NK-92 (cell line): Measurements from ENCODE around the gene RC3H2.
"Not testable (repeated sequence)": the region's sequence is repeated elsewhere in the genome, so short reads cannot be mapped to it uniquely, and the experiment has no call there.

Source experiments
- DNase-seq: peaks from one replicate; lab custom pipeline; 2025; ENCODE audit not compliant: unreplicated experiment; lab: John Stamatoyannopoulos, UW

The RC3H2 gene

GRCh38 chr9:122922713-122923112 is 17.6 kb upstream of the RC3H2 start:
- DNase-seq = no peak

- no peak for DNase-seq
Observed at GRCh38 chr9:122918310-122918709, 13.2 kb upstream of the RC3H2 start.

GRCh38 chr9:122912964-122913673 is 8.0 kb upstream of the RC3H2 start, which contains the start of gene ZBTB6:
Gene ZBTB6, minus strand, starts transcription at chr9:122913323. Its CDS starts 1,251 bp downstream, at chr9:122912072.
- DNase-seq = no peak

- DNase-seq = no peak
Observed at GRCh38 chr9:122912671-122912963, 7.5 kb upstream of the RC3H2 start.

- DNase-seq = not testable (repeated sequence)
Observed at GRCh38 chr9:122906122-122906521, 963 bp upstream of the RC3H2 start.

GRCh38 chr9:122904466-122904822 is 715 bp downstream of the RC3H2 start:
- no peak for DNase-seq

- no peak for DNase-seq
Observed at GRCh38 chr9:122900791-122901190, 4.4 kb downstream of the RC3H2 start.

- DNase-seq = no peak
Observed at GRCh38 chr9:122897969-122898368, 7.2 kb downstream of the RC3H2 start.

GRCh38 chr9:122888480-122888879 is 16.7 kb downstream of the RC3H2 start:
- DNase-seq = no peak

- DNase-seq = no peak
Observed at GRCh38 chr9:122883125-122883524, 22.0 kb downstream of the RC3H2 start.

- no peak for DNase-seq
Observed at GRCh38 chr9:122879443-122879842, 25.7 kb downstream of the RC3H2 start.

- no peak for DNase-seq
Observed at GRCh38 chr9:122875523-122875922, 29.6 kb downstream of the RC3H2 start.

- not testable (repeated sequence) for DNase-seq
Observed at GRCh38 chr9:122867276-122867675, 37.9 kb downstream of the RC3H2 start.

GRCh38 chr9:122866079-122866478 is 39.1 kb downstream of the RC3H2 start:
- no peak for DNase-seq

GRCh38 chr9:122865300-122865699 is 39.9 kb downstream of the RC3H2 start:
- DNase-seq = no peak

GRCh38 chr9:122863407-122863806 is 41.8 kb downstream of the RC3H2 start:
- no peak for DNase-seq

GRCh38 chr9:122860319-122861142 is 44.6 kb downstream of the RC3H2 start:
- DNase-seq = no peak

GRCh38 chr9:122857815-122858214 is 47.3 kb downstream of the RC3H2 start:
- no peak for DNase-seq

GRCh38 chr9:122852085-122852786 is 52.9 kb downstream of the RC3H2 start:
- not testable (repeated sequence) for DNase-seq

- DNase-seq = no peak
Observed at GRCh38 chr9:122848256-122848943, 56.8 kb downstream of the RC3H2 start.

- no peak for DNase-seq
Observed at GRCh38 chr9:122846371-122846940, 58.7 kb downstream of the RC3H2 start.
